Amygdala (tissue), 56 donors: ENCODE results near the gene EFR3B.
"Not testable (repeated sequence)": the region's sequence is repeated elsewhere in the genome, so short reads cannot be mapped to it uniquely, and the experiment has no call there.

Source experiments
- DNase-seq, 56 donors: peaks; one replicate each; lab custom pipeline; 2025; lab: John Stamatoyannopoulos, UW

EFR3B gene

GRCh38 chr2:25098670-25099486 is 57.0 kb downstream of the EFR3B start:
- peak in 4 of 56 donors; percentile 14 to 50 (median 28) for DNase-seq

GRCh38 chr2:25102352-25102751 is 60.5 kb downstream of the EFR3B start:
- DNase-seq: not testable (repeated sequence)

GRCh38 chr2:25103287-25103871 is 61.5 kb downstream of the EFR3B start:
- peak in 8 of 56 donors; percentile 8 to 40 (median 30) for DNase-seq

GRCh38 chr2:25104736-25105135 is 62.9 kb downstream of the EFR3B start:
- no peak for DNase-seq

GRCh38 chr2:25105336-25106085 is 63.6 kb downstream of the EFR3B start:
- peak in 1 of 56 donors; percentile 22 for DNase-seq

GRCh38 chr2:25109822-25110221 is 67.9 kb downstream of the EFR3B start:
- no peak for DNase-seq

GRCh38 chr2:25112113-25112512 is 70.2 kb downstream of the EFR3B start:
- DNase-seq: no peak

GRCh38 chr2:25115249-25115883 is 73.5 kb downstream of the EFR3B start:
- no peak for DNase-seq

- no peak for DNase-seq
Observed at GRCh38 chr2:25115902-25116301, 74.0 kb downstream of the EFR3B start.

- DNase-seq: no peak
Observed at GRCh38 chr2:25116956-25117355, 75.1 kb downstream of the EFR3B start.

GRCh38 chr2:25119263-25119662 is 77.4 kb downstream of the EFR3B start:
- no peak for DNase-seq

- DNase-seq: no peak
Observed at GRCh38 chr2:25122367-25122766, 80.5 kb downstream of the EFR3B start.

- no peak for DNase-seq
Observed at GRCh38 chr2:25123682-25124081, 81.8 kb downstream of the EFR3B start.

GRCh38 chr2:25125189-25125588 is 83.3 kb downstream of the EFR3B start:
- DNase-seq: no peak

- peak in 2 of 56 donors; percentile 7 to 41 for DNase-seq
Observed at GRCh38 chr2:25125976-25126375, 84.1 kb downstream of the EFR3B start.

GRCh38 chr2:25127071-25127470 is 85.2 kb downstream of the EFR3B start:
- DNase-seq: not testable (repeated sequence)

GRCh38 chr2:25127646-25128045 is 85.8 kb downstream of the EFR3B start:
- peak in 4 of 56 donors; percentile 5 to 27 (median 17) for DNase-seq

GRCh38 chr2:25129901-25130520 is 88.1 kb downstream of the EFR3B start:
- DNase-seq: no peak

GRCh38 chr2:25131253-25131566 is 89.3 kb downstream of the EFR3B start:
- DNase-seq: no peak

- DNase-seq: no peak
Observed at GRCh38 chr2:25131567-25132298, 89.9 kb downstream of the EFR3B start.
